Measurements from ENCODE around the gene PYGM.

PYGM gene

GRCh38 chr11:64735725-64736259, 24.0 kb downstream of the PYGM start:
- H3K9me3 Mint-ChIP-seq, result no peaks in the 10 kb centered on the region
- DNase-seq (ENCODE audit: low spot score in 2 of 2), result no peak
- no peak for ATAC-seq (ENCODE audit: low read depth)
- peaks cover 39% of the 10 kb centered on the region for H3K36me3 Mint-ChIP-seq
- H3K4me3 Mint-ChIP-seq, result no peak overlapping the region
- no peaks in the 10 kb centered on the region for H3K27me3 Mint-ChIP-seq
- H3K4me1 Mint-ChIP-seq, result peaks cover 26% of the 10 kb centered on the region
- H3K27ac Mint-ChIP-seq, result peak overlapping the region; percentile 28

GRCh38 chr11:64734811-64735724, 24.7 kb downstream of the PYGM start:
- Mint-ChIP-seq H3K9me3 (no peaks in the 10 kb centered on the region), H3K27me3 (no peaks in the 10 kb centered on the region), H3K27ac (no peak overlapping the region), H3K4me3 (no peak overlapping the region), H3K4me1 (peaks cover 20% of the 10 kb centered on the region), H3K36me3 (peaks cover 36% of the 10 kb centered on the region)
- ATAC-seq (ENCODE audit: low read depth) (no peak), DNase-seq (ENCODE audit: low spot score in 2 of 2) (no peak)

GRCh38 chr11:64731601-64732000, 28.2 kb downstream of the PYGM start:
- ATAC-seq (ENCODE audit: low read depth) (no peak), DNase-seq (ENCODE audit: low spot score in 2 of 2) (no peak)
- Mint-ChIP-seq H3K27ac (no peak overlapping the region), H3K36me3 (peaks cover 41% of the 10 kb centered on the region), H3K4me3 (no peak overlapping the region), H3K27me3 (no peaks in the 10 kb centered on the region), H3K9me3 (no peaks in the 10 kb centered on the region), H3K4me1 (peaks cover 18% of the 10 kb centered on the region)

- H3K27ac Mint-ChIP-seq, result no peak overlapping the region
- H3K36me3 Mint-ChIP-seq, result peaks cover 30% of the 10 kb centered on the region
- no peaks in the 10 kb centered on the region for H3K9me3 Mint-ChIP-seq
- peaks cover 20% of the 10 kb centered on the region for H3K4me1 Mint-ChIP-seq
- DNase-seq (ENCODE audit: low spot score in 2 of 2) (no peak), ATAC-seq (ENCODE audit: low read depth) (no peak)
- H3K4me3 Mint-ChIP-seq, result no peak overlapping the region
- H3K27me3 Mint-ChIP-seq, result no peaks in the 10 kb centered on the region
These were observed 29.9 kb downstream of the PYGM start for GRCh38 chr11:64729851-64730382.

GRCh38 chr11:64728757-64729365, 30.9 kb downstream of the PYGM start:
- Mint-ChIP-seq H3K9me3 (no peaks in the 10 kb centered on the region), H3K27ac (no peak overlapping the region), H3K27me3 (no peaks in the 10 kb centered on the region), H3K4me1 (peaks cover 27% of the 10 kb centered on the region), H3K36me3 (peaks cover 28% of the 10 kb centered on the region), H3K4me3 (no peak overlapping the region)
- DNase-seq (ENCODE audit: low spot score in 2 of 2) (no peak), ATAC-seq (ENCODE audit: low read depth) (no peak)

GRCh38 chr11:64726867-64727530, 32.8 kb downstream of the PYGM start:
- Mint-ChIP-seq H3K36me3 (peaks cover 24% of the 10 kb centered on the region), H3K9me3 (no peaks in the 10 kb centered on the region), H3K4me3 (no peak overlapping the region), H3K4me1 (peaks cover 28% of the 10 kb centered on the region), H3K27me3 (peaks cover 6% of the 10 kb centered on the region), H3K27ac (no peak overlapping the region)
- DNase-seq (ENCODE audit: low spot score in 2 of 2) (no peak), ATAC-seq (ENCODE audit: low read depth) (no peak)

GRCh38 chr11:64726211-64726641, 33.5 kb downstream of the PYGM start:
- no peak overlapping the region for H3K4me3 Mint-ChIP-seq
- peaks cover 23% of the 10 kb centered on the region for H3K4me1 Mint-ChIP-seq
- H3K27ac Mint-ChIP-seq, result no peak overlapping the region
- ATAC-seq (ENCODE audit: low read depth) (no peak), DNase-seq (ENCODE audit: low spot score in 2 of 2) (no peak)
- H3K27me3 Mint-ChIP-seq, result peaks cover 7% of the 10 kb centered on the region
- no peaks in the 10 kb centered on the region for H3K9me3 Mint-ChIP-seq
- peaks cover 18% of the 10 kb centered on the region for H3K36me3 Mint-ChIP-seq

- no peak for DNase-seq (ENCODE audit: low spot score in 2 of 2)
- Mint-ChIP-seq H3K4me1 (peaks cover 23% of the 10 kb centered on the region), H3K27me3 (peaks cover 17% of the 10 kb centered on the region), H3K9me3 (no peaks in the 10 kb centered on the region), H3K36me3 (peaks cover 15% of the 10 kb centered on the region), H3K27ac (peak overlapping the region; percentile 60), H3K4me3 (no peak overlapping the region)
- ATAC-seq (ENCODE audit: low read depth), result no peak
These were observed 34.8 kb downstream of the PYGM start for GRCh38 chr11:64724863-64725532.

- Mint-ChIP-seq H3K9me3 (no peaks in the 10 kb centered on the region), H3K4me3 (peak overlapping the region; percentile 72), H3K27ac (peak overlapping the region; percentile 60), H3K4me1 (peaks cover 23% of the 10 kb centered on the region), H3K27me3 (peaks cover 22% of the 10 kb centered on the region), H3K36me3 (peaks cover 12% of the 10 kb centered on the region)
- ATAC-seq (ENCODE audit: low read depth), result no peak
- no peak for DNase-seq (ENCODE audit: low spot score in 2 of 2)
These were observed 35.6 kb downstream of the PYGM start for GRCh38 chr11:64723907-64724862.

GRCh38 chr11:64723117-64723906, 36.5 kb downstream of the PYGM start, which contains the start of gene NRXN2:
Gene NRXN2, minus strand, starts transcription at chr11:64723197. Its CDS starts 9,498 bp downstream, at chr11:64713699.
- DNase-seq (ENCODE audit: low spot score in 2 of 2) (peak; percentile 80 to 90), ATAC-seq (ENCODE audit: low read depth) (peak; percentile 87)
- Mint-ChIP-seq H3K4me1 (peaks cover 18% of the 10 kb centered on the region), H3K4me3 (peak within 1 kb of the TSS; percentile 72), H3K36me3 (peaks cover 7% of the 10 kb centered on the region), H3K9me3 (no peaks in the 10 kb centered on the region), H3K27me3 (peaks cover 25% of the 10 kb centered on the region), H3K27ac (peak within 1 kb of the TSS; percentile 30)

GRCh38 chr11:64722141-64723065, 37.4 kb downstream of the PYGM start:
- Mint-ChIP-seq H3K27ac (no peak overlapping the region), H3K4me1 (peaks cover 18% of the 10 kb centered on the region), H3K27me3 (peaks cover 31% of the 10 kb centered on the region), H3K4me3 (peak overlapping the region; percentile 57), H3K36me3 (peaks cover 2% of the 10 kb centered on the region), H3K9me3 (no peaks in the 10 kb centered on the region)
- ATAC-seq (ENCODE audit: low read depth) (no peak), DNase-seq (ENCODE audit: low spot score in 2 of 2) (no peak)
